GM12872 (cell line): ENCODE data around the gene DBI.

Experiments used
- TF ChIP-seq, protein P1 (sequence below): IDR thresholded peaks from 3 replicates; pipeline ENCODE4 v1.5.1; 2011; ENCODE audit warnings: low read depth, mild to moderate bottlenecking, low read length, moderate library complexity; ENCODE audit not compliant: insufficient read depth

The DBI gene

DNA sequence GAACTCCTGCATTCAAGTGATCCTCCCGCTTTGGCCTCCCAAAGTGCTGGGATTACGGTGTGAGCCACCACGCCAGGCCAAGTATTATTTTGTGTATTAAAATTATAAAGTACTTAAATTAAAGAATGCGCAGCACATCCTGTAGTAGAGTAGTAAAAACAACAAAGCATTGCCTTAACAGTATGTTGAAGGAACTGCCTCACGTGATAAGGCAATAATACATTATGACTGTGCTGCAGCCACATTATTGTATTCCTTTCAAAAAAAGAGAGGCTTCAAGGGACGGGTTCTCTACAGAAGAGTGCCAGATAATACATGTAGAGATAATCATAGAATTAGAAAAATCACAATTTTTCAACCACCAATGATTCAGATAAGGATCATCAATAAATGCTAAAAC is 33.8 kb upstream of the DBI start:
- TF ChIP-seq, protein P1, sequence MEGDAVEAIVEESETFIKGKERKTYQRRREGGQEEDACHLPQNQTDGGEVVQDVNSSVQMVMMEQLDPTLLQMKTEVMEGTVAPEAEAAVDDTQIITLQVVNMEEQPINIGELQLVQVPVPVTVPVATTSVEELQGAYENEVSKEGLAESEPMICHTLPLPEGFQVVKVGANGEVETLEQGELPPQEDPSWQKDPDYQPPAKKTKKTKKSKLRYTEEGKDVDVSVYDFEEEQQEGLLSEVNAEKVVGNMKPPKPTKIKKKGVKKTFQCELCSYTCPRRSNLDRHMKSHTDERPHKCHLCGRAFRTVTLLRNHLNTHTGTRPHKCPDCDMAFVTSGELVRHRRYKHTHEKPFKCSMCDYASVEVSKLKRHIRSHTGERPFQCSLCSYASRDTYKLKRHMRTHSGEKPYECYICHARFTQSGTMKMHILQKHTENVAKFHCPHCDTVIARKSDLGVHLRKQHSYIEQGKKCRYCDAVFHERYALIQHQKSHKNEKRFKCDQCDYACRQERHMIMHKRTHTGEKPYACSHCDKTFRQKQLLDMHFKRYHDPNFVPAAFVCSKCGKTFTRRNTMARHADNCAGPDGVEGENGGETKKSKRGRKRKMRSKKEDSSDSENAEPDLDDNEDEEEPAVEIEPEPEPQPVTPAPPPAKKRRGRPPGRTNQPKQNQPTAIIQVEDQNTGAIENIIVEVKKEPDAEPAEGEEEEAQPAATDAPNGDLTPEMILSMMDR: no peak

DNA sequence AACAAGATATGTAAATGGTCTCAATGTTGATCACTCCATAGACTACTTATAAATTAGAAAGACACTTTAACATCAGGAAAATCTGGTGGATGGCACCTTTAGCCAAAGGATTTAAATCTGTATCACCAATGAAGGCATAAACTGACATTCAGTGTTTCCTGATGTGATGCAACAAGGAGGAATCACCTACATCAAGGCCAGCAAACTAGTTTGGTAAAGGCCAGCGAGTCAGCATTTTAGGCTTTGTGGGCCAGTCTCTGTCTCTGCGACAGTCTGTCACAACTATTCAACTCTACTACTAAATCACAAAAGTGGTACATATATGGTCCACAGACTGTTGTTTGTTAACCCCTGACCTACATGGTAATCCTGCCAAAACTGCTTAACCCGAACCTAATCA is 33.4 kb upstream of the DBI start:
- TF ChIP-seq, protein P1: no peak

DNA sequence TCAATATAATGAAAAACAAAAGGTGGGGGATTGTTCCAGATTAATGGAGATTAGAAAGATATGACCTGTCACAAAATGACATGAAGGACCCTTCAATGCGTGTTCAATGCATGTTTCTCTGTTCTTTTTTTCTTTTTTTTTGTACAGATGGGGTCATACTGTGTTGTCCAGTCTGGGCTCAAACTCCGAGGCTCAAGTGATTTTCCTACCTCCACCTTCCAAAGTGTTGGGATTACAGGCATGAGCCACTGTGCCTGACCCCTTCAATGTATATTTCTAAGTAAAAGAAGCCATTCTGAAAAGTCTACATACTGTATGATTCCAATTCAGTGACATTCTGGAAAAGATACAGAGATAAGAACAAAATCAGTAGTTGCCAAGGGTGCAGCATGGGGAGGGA is 32.9 kb upstream of the DBI start:
- TF ChIP-seq, protein P1: no peak

DNA sequence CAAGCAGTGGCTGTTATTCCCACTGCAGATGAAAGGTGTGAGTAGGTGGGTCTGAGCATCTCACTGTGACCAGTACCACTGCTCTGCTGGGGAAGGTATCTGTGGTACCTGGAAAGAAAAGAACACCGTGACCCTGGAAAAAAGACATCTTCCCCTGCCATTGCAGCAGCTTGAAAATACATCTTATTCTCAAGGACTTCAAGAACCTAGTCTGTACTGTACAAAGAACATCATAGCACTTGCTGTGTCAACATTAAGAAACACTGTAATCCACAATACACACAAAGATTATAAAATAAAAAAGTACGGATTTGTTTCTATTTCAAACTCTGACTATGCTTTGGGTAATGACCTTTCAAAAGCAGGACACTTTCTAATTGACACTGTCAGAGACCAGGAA is 29.0 kb upstream of the DBI start:
- TF ChIP-seq, protein P1: no peak

DNA sequence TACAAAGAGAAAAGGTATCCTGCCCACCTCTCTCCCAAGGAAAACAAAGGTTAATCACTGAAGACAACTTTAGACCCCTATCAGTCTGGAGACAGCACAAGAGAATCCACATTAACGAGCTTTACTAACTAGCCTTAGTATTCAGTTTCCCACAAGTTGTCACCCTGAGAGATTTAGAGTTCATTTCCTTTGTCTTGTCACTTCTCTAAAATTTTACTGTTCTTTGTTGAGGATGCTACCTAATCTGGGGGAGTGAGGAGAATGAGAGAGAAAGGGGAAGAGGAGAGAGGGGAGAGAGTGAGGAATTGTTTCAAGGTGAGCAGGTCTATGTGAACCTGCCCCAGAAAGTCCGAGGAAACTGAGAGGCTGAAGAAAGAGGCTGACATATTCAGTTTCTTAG is 28.5 kb upstream of the DBI start:
- TF ChIP-seq, protein P1: no peak

DNA sequence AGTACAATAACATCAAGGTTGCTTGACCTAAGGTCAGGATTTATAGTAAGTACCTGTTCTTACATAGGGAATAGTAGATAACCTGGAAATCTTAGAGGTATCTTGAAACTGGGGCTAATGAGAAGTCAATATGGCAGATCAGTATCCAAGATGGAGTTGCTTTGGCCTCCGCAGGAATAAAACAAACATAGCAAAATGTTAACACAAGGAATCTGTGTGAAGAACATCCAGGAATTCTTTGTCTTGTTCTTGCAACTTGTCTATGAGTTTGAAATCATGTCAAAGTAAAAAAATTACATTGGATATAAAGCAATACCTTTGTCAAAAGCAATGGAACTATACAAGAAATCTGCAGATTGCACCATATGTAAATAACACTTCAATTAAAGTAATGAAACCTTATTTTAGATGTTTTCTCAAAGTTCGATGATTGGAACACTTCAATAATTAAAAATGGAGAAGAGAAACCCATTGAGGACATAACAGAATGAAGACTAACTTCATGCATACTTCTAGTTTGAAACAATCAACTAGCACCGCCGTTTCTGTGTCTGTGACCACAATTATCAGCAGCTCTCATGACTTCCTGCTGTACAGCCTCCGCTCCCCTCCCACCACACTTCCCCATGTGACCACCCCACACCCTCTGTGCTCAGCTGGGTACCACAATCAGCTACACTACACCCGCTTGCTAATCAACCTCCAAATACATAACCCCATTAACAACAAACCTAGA is 27.8 kb upstream of the DBI start:
- TF ChIP-seq, protein P1: no peak

DNA sequence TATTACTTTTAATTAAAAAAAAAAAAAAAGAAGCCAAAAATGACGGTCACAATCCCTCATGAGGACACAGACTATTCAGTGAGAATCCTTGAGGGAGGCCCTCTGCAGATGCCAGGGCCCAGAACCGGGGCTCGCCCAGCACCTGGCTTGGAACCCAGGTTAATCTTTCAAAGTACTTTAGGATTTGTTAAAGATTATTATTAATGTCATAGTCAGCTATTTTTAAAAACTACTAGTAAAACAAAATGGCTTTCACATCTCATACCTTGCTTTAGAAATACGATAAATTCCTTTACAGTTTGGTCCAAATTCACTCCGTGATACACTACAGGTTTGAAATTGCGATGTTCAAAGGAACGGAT is 27.2 kb upstream of the DBI start:
- TF ChIP-seq, protein P1: no peak
